C4-2B (cell line): ENCODE data around the gene ZSCAN10.

Experiments
- ZFX ChIP-seq: fragments of 450-650 bp; IDR thresholded peaks from 2 replicates; pipeline ENCODE4 v1.6.1; 2017
- TF ChIP-seq, protein P1 (sequence below): fragments of 450-650 bp; conservative IDR thresholded peaks from 2 replicates; pipeline ENCODE4 v1.5.1; 2017; ENCODE audit warnings: mild to moderate bottlenecking

DNA sequence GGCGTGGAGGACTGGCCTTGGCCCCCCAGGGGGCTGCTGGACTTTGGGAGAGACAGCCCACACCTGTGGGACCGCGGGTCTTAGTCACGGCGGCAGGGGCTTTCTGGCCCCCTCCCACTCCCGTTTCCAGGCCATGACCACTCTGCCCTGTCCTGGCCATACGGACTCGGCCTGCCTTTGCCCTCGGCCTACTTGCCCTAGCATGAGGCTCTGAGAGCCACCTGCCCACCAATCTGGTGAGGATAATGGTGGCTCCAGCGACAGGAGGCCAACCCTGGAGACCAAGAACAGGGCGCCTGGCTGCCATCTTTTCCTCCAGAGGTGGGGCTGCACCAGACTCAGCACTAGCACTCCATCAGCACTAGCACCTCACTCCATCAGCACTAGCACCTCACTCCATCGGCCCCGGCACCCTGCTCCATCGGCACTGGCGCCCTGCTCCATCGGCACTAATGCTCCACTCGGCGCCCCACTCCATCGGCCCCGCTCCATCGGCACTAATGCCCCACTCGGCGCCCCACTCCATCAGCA is 42.8 kb upstream of the ZSCAN10 start:
- TF ChIP-seq, protein P1, sequence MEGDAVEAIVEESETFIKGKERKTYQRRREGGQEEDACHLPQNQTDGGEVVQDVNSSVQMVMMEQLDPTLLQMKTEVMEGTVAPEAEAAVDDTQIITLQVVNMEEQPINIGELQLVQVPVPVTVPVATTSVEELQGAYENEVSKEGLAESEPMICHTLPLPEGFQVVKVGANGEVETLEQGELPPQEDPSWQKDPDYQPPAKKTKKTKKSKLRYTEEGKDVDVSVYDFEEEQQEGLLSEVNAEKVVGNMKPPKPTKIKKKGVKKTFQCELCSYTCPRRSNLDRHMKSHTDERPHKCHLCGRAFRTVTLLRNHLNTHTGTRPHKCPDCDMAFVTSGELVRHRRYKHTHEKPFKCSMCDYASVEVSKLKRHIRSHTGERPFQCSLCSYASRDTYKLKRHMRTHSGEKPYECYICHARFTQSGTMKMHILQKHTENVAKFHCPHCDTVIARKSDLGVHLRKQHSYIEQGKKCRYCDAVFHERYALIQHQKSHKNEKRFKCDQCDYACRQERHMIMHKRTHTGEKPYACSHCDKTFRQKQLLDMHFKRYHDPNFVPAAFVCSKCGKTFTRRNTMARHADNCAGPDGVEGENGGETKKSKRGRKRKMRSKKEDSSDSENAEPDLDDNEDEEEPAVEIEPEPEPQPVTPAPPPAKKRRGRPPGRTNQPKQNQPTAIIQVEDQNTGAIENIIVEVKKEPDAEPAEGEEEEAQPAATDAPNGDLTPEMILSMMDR = no peak
- TF ChIP-seq ZFX = no peak
